Heart left ventricle (tissue), 16 donors: ENCODE data around the gene TRAF7. TPM values are rescaled to one million over a fixed set of nuclear protein-coding genes. Genes with fewer than 3 reads are reported as not detected.
"Not testable (repeated sequence)": the region's sequence is repeated elsewhere in the genome, so short reads cannot be mapped to it uniquely, and the experiment has no call there.

Experiments used
- ATAC-seq, 4 donors: fragments of 200-7000 bp; cut with Tn5 transposase; one replicate each; pipeline ENCODE4 v1.9.1; 2020 to 2022; ENCODE audit warnings: moderate library complexity in 4 of 4, mild to moderate bottlenecking in 3 of 4, moderate number of reproducible peaks in 1 of 4
- DNase-seq, 5 donors: peaks; one replicate each; pipeline ENCODE4 v3.0.0-alpha.2; 2020
- H3K27ac ChIP-seq, 12 donors: fragments of 200-600 bp; sonication (generic) in 4 of 12; one replicate each; pipeline versions ENCODE4 v1.5.0 to v1.8.0; 2016 to 2022; ENCODE audit warnings: mild to moderate bottlenecking in 2 of 12
- H3K27me3 ChIP-seq, 9 donors: fragments of 200-600 bp; sonication (generic) in 2 of 9; one replicate each; pipeline versions ENCODE4 v1.5.1 to v1.8.0; 2016 to 2022; ENCODE audit warnings: mild to moderate bottlenecking in 3 of 9
- H3K36me3 ChIP-seq, 9 donors: fragments of 200-600 bp; sonication (generic) in 2 of 9; one replicate each; pipeline versions ENCODE4 v1.5.0 to v1.8.0; 2018 to 2022; ENCODE audit warnings: mild to moderate bottlenecking in 2 of 9
- H3K4me1 ChIP-seq, 12 donors: fragments of 200-600 bp; sonication (generic) in 4 of 12; one replicate each; pipeline versions ENCODE4 v1.5.0 to v1.8.0; 2016 to 2022; ENCODE audit warnings: mild to moderate bottlenecking in 3 of 12
- H3K4me3 ChIP-seq, 12 donors: fragments of 200-600 bp; sonication (generic) in 4 of 12; one replicate each; pipeline versions ENCODE4 v1.5.0 to v1.8.0; 2017 to 2022; ENCODE audit warnings: mild to moderate bottlenecking in 9 of 12, moderate library complexity in 4 of 12
- H3K9me3 ChIP-seq, 12 donors: fragments of 200-600 bp; sonication (generic) in 4 of 12; one replicate each; pipeline versions ENCODE4 v1.5.0 to v1.8.0; 2016 to 2022; ENCODE audit warnings: mild to moderate bottlenecking in 1 of 12
- CTCF ChIP-seq, 12 donors: fragments of 200-600 bp; sonication (generic) in 4 of 12; IDR thresholded peaks; one replicate each; pipeline versions ENCODE4 v1.5.0 to v1.8.0; 2018 to 2022; ENCODE audit warnings: antibody characterized with exemption in 12 of 12, mild to moderate bottlenecking in 5 of 12
- POLR2A ChIP-seq, 2 donors: fragments of 450-650 bp; IDR thresholded peaks; one replicate each; pipeline ENCODE4 v1.6.1; 2017; ENCODE audit warnings: antibody characterized with exemption in 2 of 2, mild to moderate bottlenecking in 2 of 2, moderate library complexity in 2 of 2
- WGBS, 4 donors: extraction: QIAGEN DNeasy Blood & Tissue Kit in 2 of 4; methylation state at CpG; one replicate each; pipeline versions ENCODE4 v1.1.5 to v1.1.7; 2013 to 2018; 5-methylcytosine and 5-hydroxymethylcytosine counted together
- intact Hi-C, 10 donors: fragments of 100-400 bp; cut with DNase I; formaldehyde crosslinking; loops; one replicate each; pipeline versions ENCODE4 v1.11.1 to v1.14.2; 2022
- polyA plus RNA-seq, 2 donors: library from polyadenylated mRNA; stranded (reverse); fragments of 200-250 nt; gene quantifications; one replicate each; pipeline ENCODE4 v1.2.3, GENCODE V29; 2013
- total RNA-seq, 9 donors: library from RNA; depleted of rRNA in 2 of 9; stranded (reverse); fragments of >200 nt in 2 of 9; fragmentation: NEBNext Ultra II Directional in 3 of 9; extraction: Animal tissue kit (Norgen Biotek cat#: 25700) in 3 of 9; gene quantifications; one replicate each; pipeline versions ENCODE4 v1.1.0 to v1.2.4, GENCODE V29; 2016 to 2023
- donor health status: ischemic (EF 13 %, LVEDD 7.1; RV severe dilation, severe dysfunction).
- donor health status: healthy with polysubstance abuse.
- donor health status: DM: no; HTN: yes; CAD: no.
- donor health status: DM: no; HTN: no; CAD: no.
- donor health status: ischemic (EF 25% LVEDD 6.9; RV normal size, moderate dysfunction).
- donor health status: ischemic (EF 25% LVEDD 5.7; RV mildly dilated, moderate dysfunction).
- donor health status: healthy.
- donor health status: DM: yes; HTN: yes; CAD: no.
- donor health status: ischemic (EF 35%, LVEDD 5.7; RV mildly dilated, moderate dysfunction).
- donor health status: nonischemic (EF 11% LVEDD 7.7; RV severe dilation, severe dysfunction).
- donor health status: DM: yes; HTN: yes; CAD: no.
- donor health status: PGD.
- donor health status: ischemic (EF 29% LVEDD 5.4; RV normal size, mild dysfunction).
- donor health status: nonischemic (EF 23%, LVEDD 6.1; RV moderate dilation, normal function).

TRAF7 gene
- total and polyA plus RNA-seq, 11 donors = 12.2 to 40.2 (median 27.0) TPM

- Histone ChIP-seq H3K27ac (peak overlapping the region; percentile 90 to 100 (median 98)), H3K4me1 (peaks cover 12 to 84% (median 66%) of the 10 kb centered on the region in 12 donors), H3K4me3 (peak overlapping the region; percentile 18 to 59 (median 46))
- H3K36me3 ChIP-seq, H3K9me3 ChIP-seq, intact Hi-C loops, H3K27me3 ChIP-seq: not testable (repeated sequence)
- peak in 1 of 2 donors; percentile 66 for TF ChIP-seq POLR2A (IDR thresholded peaks at IDR 0.05)
- DNase-seq = peak; percentile 82 to 88 (median 86)
- peak; percentile 40 to 76 (median 61) for ATAC-seq
- WGBS, 4 donors = 1 to 6% (median 2%) methylated on average over 19 to 37 of the region's 37 CpGs
Measured at GRCh38 chr16:2124694-2125444, 30.7 kb upstream of the TRAF7 start.

- Histone ChIP-seq H3K4me1 (peaks cover 12 to 88% (median 65%) of the 10 kb centered on the region in 12 donors), H3K4me3 (peak overlapping the region in 10 of 12 donors; percentile 8 to 59 (median 46)), H3K27ac (peak overlapping the region; percentile 90 to 100 (median 98))
- WGBS, 4 donors = 36 to 52% (median 39%) methylated on average over 6 to 11 of the region's 11 CpGs
- H3K27me3 ChIP-seq, H3K36me3 ChIP-seq, intact Hi-C loops, DNase-seq, ATAC-seq, H3K9me3 ChIP-seq: not testable (repeated sequence)
Measured at GRCh38 chr16:2125609-2126008, 30.0 kb upstream of the TRAF7 start.

GRCh38 chr16:2126161-2126743 is 29.3 kb upstream of the TRAF7 start:
- peak in 4 of 5 donors; percentile 56 to 84 (median 69) for DNase-seq
- H3K27me3 ChIP-seq, H3K9me3 ChIP-seq, H3K36me3 ChIP-seq, intact Hi-C loops: not testable (repeated sequence)
- peak overlapping the region; percentile 78 to 100 (median 98) for H3K27ac ChIP-seq
- peak; percentile 22 to 55 (median 40) for ATAC-seq
- peak overlapping the region in 5 of 12 donors; percentile 3 to 59 (median 13) for H3K4me3 ChIP-seq
- peak in 1 of 12 donors; percentile 15 for TF ChIP-seq CTCF (IDR thresholded peaks at IDR 0.05)
- WGBS, 4 donors = 20 to 50% (median 41%) methylated on average over 17 to 21 of the region's 21 CpGs
- H3K4me1 ChIP-seq = peaks cover 12 to 85% (median 62%) of the 10 kb centered on the region in 12 donors

GRCh38 chr16:2126928-2127556 is 28.5 kb upstream of the TRAF7 start:
- H3K27me3 ChIP-seq, H3K36me3 ChIP-seq, H3K9me3 ChIP-seq, intact Hi-C loops: not testable (repeated sequence)
- Histone ChIP-seq H3K4me1 (peaks cover 12 to 77% (median 54%) of the 10 kb centered on the region in 12 donors), H3K27ac (peak overlapping the region; percentile 78 to 100 (median 98)), H3K4me3 (peak overlapping the region in 1 of 12 donors; percentile 59)
- peak in 1 of 5 donors; percentile 59 for DNase-seq
- WGBS, 4 donors = 72 to 79% (median 76%) methylated on average over 28 to 31 of the region's 31 CpGs
- ATAC-seq = peak in 2 of 4 donors; percentile 0

GRCh38 chr16:2127630-2128280 is 27.8 kb upstream of the TRAF7 start:
- H3K9me3 ChIP-seq, H3K4me3 ChIP-seq, intact Hi-C loops, H3K27me3 ChIP-seq, H3K36me3 ChIP-seq: not testable (repeated sequence)
- peak in 2 of 5 donors; percentile 52 to 70 for DNase-seq
- ATAC-seq = peak in 2 of 4 donors; percentile 4 to 10
- Histone ChIP-seq H3K27ac (peak overlapping the region; percentile 78 to 100 (median 98)), H3K4me1 (peaks cover 6 to 70% (median 47%) of the 10 kb centered on the region in 12 donors)
- 13 to 40% (median 30%) methylated on average over 3 of the region's 3 CpGs for WGBS, 4 donors

GRCh38 chr16:2129251-2129650 is 26.3 kb upstream of the TRAF7 start:
- WGBS, 4 donors = 78 to 88% (median 84%) methylated on average over 9 to 10 of the region's 11 CpGs
- H3K4me3 ChIP-seq, H3K9me3 ChIP-seq, H3K27me3 ChIP-seq, intact Hi-C loops, H3K36me3 ChIP-seq, ATAC-seq, DNase-seq: not testable (repeated sequence)
- peaks cover 6 to 63% (median 40%) of the 10 kb centered on the region in 12 donors for H3K4me1 ChIP-seq
- peak overlapping the region in 1 of 12 donors; percentile 82 for H3K27ac ChIP-seq

- H3K27me3 ChIP-seq, intact Hi-C loops, H3K9me3 ChIP-seq, DNase-seq, H3K36me3 ChIP-seq, ATAC-seq, H3K4me3 ChIP-seq: not testable (repeated sequence)
- Histone ChIP-seq H3K4me1 (peaks cover 3 to 55% (median 33%) of the 10 kb centered on the region in 12 donors), H3K27ac (peak overlapping the region in 1 of 12 donors; percentile 64)
- WGBS, 4 donors = 63 to 82% (median 72%) methylated on average over 18 to 22 of the region's 22 CpGs
Measured at GRCh38 chr16:2129890-2130447, 25.6 kb upstream of the TRAF7 start.

GRCh38 chr16:2133797-2134196 is 21.8 kb upstream of the TRAF7 start:
- H3K36me3 ChIP-seq, H3K9me3 ChIP-seq, intact Hi-C loops, ATAC-seq, DNase-seq, H3K27me3 ChIP-seq: not testable (repeated sequence)
- H3K27ac ChIP-seq = peak overlapping the region in 3 of 12 donors; percentile 19 to 83 (median 45)
- peaks cover 0 to 28% (median 6%) of the 10 kb centered on the region in 12 donors for H3K4me1 ChIP-seq
- WGBS, 4 donors = 34 to 49% (median 48%) methylated on average over 5 to 7 of the region's 12 CpGs; no CpG with 5 or more reads in 1 of the 4 donors
- peak overlapping the region in 7 of 12 donors; percentile 21 to 34 (median 23) for H3K4me3 ChIP-seq
